Activated T-helper 9 cell treated with anti-CD3 and anti-CD28 coated beads, Interleukin-2, amount 50 U/mL, for 16 hours (primary cell): ENCODE measurements around the gene CFAP99.
A peak's percentile ranks its signal among the peaks of the same experiment; 100 is the strongest.
"Not testable (repeated sequence)": the region's sequence is repeated elsewhere in the genome, so short reads cannot be mapped to it uniquely, and the experiment has no call there.

Experiments used
- DNase-seq: peaks from one replicate; pipeline ENCODE4 v3.0.0-alpha.2; 2020; ENCODE audit warnings: low read depth

The CFAP99 gene

DNA sequence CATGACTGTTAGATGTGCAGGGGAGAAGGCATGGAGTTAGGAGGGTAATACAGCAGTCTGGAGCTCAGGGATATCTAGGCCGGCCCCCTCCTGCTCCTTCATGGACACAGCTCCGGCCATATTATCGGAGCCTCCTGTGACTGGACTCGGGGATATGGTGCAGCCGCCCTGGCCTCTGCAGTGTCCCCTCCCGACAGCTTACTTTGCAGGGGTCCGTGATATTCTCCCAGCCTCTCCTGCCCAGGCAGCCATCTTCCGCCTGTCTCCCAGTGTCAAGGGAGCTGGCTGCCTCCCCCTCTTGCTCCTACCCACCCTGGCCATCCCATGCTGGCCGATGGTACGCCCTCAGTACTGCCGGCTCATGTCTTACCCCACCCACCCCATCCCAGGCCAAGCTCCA lies 30.3 kb downstream of the CFAP99 start:
- DNase-seq, result no peak

DNA sequence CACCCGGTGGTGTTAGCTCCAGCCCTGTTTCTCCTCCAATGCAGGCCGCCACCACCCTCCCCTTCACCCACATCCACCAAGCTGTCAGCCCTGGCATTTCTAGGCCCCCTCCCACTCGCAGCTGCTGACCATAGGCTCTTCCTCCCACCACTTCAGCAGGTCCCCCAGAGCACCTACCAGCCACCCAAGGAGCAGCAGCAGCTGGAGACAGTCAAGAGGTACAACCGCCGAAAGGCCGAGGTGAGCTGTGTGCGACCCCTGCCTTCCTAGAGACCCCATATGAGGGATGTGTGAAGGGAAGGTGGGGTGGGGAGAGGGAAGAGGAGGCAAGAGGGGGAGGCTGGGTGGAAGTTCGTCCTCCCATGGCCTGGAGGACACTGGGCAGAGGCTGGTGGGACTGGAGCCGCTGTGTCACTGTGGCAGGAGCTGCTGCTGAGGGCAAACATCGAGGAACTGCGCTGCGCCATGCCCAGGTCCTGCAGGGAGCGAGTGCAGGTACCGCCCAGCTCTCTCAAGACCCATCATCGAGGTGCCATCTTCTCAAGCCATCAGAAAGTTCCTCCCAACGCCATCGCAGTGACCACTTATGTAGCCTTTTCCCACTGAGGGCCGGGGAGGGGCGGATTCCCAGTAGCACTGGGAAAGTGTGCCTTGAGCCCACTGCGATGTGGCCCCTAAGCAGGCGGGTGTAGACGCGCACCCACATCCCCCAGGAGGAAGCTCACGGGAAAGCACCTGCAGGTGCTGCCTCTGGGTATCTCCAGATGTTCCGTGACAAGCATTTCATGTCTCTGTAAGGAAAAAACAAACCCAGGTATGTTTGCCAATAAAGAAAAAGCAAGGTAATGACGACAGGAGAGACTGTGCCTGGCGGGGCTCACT lies 31.0 kb downstream of the CFAP99 start:
- DNase-seq, result no peak

DNA sequence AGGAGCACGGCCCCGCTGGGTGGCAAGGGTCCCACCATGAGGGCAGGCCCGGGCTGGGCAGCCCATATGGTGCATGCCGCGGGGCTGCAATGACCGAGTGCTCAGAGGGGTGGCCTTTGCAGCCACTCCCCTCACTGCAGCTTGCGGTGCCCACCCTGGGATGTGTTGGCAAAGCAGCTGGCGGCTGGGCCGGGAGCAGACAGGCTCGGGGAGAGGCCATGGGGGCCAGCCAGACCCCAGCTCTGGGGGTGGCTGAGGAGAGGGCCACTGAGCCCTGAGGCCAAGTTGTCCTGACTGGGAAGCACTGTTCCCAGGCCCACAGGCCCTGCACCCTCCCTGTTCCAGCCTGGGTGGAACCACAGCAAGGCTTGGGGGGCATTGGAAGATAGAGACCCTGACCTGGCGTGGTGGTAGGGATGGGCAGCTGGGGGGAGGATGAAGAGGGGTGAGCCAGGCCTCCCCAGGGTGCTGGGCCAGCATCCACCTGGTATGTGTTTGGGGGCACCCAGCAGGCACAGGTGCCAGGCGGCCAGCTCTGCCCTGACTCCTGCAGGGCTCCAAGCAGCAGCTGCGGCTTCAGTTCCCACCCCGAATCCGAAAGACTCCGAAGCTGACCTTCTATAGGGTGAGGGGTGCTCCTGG lies 31.8 kb downstream of the CFAP99 start:
- DNase-seq, result no peak

DNA sequence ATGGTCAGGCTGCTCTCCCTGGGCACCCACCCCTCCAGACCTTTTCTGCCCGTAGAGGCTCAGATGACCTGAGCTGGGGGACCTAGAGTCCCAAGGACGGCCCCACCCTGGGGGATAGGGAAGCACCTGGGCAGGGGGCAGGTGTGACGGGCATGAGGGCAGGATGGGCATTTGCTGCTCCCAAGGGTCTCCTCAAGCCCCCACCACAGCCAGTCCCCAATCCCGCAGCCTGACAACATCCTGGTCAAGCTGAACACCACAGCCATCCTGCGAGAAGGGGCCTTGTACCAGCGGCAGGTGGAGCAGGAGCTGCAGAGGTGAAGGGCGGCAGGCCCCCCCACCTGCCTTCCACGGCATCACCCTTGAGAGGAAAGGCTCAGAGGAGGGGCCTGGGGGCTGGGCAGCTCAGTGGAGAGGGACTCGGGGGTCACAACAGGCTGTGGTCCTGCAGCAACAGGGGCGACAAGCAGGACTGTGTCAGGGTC lies 32.3 kb downstream of the CFAP99 start:
- DNase-seq, result no peak

DNA sequence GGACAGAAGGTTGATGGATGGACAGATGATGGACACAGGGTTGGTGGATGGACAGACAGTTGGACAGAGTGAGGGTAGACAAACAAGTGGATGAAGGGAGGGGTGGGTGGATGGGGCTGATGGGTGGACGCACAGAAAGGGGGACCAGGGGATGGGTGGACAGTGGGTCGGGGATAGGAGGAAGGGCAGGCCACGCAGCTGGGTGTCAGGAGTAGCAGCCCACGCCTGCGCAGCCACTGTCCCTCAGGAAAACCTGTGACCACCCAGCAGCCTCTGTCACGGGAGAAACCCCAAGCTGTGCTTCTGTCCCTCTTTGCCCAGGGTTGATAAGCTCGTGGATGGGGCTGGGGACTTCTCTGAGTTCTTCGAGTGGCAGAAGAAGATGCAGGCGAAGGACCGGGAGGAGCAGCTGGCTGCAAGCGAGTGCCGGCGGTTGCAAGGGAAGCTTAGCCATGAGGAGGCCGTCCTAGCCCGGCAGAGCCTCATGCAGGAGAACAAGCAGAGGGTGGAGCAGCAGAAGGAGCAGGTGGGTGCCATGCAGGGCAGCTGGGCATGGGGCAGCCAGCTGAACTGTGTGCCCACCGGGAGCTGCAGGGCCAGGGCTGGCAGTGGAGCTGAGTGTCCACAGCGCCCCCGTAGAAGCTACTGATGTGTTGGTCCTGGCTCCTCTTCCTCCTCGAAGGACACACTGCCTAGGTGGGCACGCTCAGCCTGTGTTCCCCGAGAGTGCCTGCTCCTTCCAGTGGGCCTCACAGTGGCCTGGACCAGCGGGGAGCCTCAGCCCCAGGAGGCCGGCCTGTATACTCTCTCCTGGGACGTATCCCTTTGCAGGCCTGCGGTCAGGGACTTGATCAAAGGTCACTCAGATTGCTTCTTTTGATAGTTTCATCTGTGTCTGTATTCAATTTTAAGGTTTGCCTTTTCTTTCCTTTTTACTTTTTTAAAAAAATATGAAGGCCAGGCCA lies 33.3 kb downstream of the CFAP99 start:
- no peak for DNase-seq

GRCh38 chr4:2457481-2458295 lies 38.9 kb downstream of the CFAP99 start:
- DNase-seq, result no peak

GRCh38 chr4:2458546-2459491 lies 40.1 kb downstream of the CFAP99 start:
- DNase-seq, result no peak

DNA sequence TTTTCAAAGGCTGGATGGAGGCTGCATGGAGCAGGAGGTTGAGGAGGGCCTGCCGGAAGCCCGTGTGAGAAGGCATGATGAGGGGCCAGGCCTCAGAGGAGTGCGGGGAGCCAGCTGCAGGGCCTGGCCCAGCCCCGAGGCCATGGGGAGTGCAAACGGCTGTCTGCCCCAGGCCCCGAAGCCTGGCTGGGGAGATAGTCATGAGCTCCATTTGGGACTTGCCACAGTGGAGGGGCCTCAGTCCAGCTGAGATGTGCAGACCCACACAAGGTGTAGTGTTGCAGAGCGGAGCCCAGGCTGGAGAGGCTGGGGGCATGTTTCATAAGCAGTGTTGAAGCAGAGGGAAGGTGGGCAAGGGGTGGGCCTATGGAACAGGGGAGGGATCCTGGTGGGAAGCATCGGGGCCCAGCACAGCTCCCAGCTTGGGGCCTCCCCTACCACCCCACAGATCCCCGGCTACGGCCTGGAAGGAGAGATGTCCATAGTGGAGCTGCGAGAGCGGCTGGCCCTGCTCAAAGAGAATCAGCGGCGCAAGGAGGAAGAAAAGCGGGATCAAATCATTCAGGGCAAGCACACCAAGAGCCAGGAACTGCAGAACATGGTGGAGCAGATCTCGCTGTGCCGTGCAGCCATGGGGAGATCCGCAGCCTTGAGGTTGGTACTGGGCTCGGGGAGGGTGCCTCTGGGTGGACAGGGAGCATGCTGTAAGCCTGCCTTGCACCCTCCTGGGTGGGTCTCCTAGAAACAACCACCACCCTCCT lies 41.0 kb downstream of the CFAP99 start:
- no peak for DNase-seq

GRCh38 chr4:2461246-2461960 lies 42.6 kb downstream of the CFAP99 start:
- DNase-seq, result no peak

DNA sequence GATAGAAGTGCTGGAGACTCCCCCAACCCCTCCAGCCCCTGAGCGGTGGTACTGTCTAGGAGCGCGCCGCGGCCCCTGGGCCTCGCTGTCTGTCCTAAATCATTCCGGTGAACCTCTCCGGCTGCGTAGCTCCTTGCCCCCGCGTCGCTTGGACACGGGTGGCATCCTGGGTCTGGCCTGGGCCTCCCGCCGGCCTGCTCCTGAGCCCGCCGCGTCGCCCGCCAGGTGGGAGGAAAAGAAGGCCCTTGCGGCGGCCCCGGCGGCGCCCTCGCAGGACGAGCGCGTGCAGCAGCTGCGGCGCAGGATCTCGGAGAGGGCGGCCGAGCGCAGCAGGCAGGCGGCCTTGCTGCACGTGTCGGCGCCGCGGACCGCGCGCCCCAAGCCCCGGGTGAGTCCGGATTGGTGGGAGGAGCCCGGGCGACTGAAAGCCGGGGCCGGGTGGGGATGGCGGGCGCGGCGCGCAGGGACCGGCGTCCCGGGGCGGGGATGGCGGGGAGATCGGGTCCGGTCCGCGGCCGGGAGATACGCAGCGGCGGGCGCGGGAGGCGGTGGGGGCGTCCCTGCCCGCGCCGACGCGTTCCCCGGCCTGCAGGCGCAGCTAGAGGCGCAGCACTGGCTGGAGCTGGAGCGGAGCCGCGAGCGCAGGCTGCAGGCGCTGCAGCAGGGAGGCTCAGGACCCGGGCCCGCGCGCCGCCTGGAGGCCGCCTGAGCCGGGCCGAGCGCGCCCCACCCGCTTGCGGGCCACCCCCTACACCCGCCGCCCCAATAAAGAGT lies 43.6 kb downstream of the CFAP99 start:
- peak; percentile 64 for DNase-seq

DNA sequence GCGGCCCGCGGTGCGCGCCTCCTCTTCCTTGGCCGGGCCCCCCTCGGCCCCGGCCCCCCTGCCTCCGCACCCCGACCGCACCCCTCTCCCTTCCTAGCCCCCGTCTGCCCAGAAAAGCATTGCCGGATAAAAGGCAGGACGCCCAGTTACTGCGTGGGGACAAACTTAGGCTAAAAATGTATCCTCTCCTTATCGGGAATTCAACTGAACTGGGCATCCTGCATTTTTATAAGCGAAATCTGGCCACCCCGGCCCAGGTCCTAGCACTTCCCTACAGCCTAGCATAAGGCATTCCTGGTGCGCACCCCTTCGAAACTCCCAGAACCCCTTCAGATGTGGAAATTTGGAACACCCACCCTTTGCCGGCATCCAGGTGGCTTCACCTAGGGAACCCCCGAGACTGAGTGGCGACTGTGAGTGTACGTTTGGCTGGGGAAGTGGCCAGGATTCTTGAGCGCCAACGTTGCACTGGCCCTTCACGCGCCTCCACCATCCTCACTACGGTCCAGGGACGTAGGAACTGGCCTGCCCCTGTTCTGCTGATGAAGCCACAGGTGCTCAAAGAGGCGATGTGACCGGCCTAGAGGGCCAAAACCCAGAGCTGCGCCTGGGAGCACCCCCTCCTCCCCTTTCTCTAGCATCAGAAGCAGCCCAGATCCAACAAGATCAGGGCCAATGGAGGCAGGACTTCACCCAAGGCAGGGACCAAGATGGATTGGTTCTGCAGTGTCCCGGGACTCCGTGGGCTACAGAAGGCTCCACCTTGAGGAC lies 44.4 kb downstream of the CFAP99 start:
- no peak for DNase-seq

DNA sequence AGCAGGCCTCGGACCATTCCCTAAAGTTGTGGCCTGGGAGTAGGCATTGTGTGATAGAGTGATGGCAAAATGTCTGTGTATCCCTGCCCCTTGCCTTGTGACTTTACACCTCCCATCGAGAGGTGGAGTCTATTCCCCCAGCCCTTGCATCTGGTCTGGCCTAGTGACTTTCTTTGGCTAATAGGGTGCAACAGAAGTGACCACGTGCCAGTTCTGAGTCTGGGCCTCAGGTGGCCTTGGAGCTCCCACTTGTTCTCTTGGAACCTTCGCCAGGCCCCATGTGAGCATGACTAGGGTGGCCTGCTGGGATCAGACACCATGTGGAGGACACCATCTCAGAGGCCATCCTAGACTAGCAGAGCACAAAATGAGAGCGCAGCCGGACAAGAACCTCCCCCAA lies 46.3 kb downstream of the CFAP99 start:
- DNase-seq, result no peak

DNA sequence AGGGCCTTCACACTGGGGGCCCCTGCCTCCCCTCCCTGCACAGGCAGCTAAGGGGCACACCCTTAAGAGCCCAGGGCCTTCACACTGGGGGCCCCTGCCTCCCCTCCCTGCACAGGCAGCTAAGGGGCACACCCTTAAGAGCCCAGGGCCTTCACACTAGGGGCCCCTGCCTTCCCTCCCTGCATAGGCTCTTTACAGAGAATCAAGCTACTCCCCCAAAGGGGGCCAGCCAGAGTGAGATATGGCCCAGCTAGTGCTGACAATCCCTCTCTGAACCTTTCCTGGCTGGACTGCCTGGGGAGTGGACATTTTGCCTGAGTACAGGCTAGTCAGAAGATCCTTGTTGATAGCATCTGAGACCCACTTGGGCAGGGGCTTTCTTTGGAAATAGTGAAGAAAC lies 46.8 kb downstream of the CFAP99 start:
- DNase-seq, result not testable (repeated sequence)

- peak; percentile 93 for DNase-seq
Observed at GRCh38 chr4:2468456-2469191, 49.9 kb downstream of the CFAP99 start, which contains the start of gene RNF4. RNF4 (plus strand) TSS chr4:2469106; CDS start chr4:2490494, 21,388 bp downstream.

- DNase-seq, result peak; percentile 66
Observed at GRCh38 chr4:2469192-2469984, 50.6 kb downstream of the CFAP99 start.
